GM18858 (cell line): ENCODE results near the gene CEP170B.
"Not testable (repeated sequence)": the region's sequence is repeated elsewhere in the genome, so short reads cannot be mapped to it uniquely, and the experiment has no call there.

Source experiments
- ATAC-seq: cut with Tn5 transposase; IDR thresholded peaks from one replicate; pipeline ENCODE4 v1.9.1; 2021; ENCODE audit not compliant: unreplicated experiment

Gene CEP170B

DNA sequence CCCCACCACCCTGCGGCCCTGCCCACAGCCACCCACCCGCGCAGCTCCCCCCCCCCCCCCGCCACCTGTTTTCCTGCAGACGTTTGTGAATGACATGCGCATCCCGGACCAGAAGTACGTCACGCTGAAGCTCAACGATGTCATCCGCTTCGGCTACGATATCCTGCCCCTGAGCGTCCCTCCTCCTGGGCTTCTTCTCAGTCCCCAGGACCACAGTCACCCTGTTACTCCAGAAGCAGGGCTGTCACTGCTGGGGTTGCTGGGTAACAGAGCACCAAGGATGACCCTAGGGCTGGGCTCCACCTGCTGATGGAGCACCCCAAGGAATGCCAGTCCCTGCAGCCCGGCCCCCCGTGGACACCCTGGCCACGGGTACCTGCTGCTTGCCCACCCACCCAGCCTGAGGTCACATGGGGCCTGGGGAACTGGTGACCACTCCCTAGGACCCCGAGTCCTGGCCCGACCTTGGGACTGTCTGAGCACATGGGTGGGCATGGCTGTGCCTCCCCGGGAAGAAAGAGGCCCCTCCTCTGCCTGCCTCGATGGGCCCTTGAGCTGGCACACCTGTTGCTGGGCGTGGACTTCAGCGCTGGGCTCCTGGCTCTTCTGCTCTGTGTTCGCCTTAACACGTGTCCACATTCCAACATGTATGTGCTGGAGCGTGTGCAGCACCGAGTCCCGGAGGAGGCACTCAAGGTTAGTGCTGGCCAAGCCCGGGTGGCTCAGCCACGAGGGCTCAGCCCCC, 12.9 kb downstream of the CEP170B start:
- ATAC-seq = no peak

DNA sequence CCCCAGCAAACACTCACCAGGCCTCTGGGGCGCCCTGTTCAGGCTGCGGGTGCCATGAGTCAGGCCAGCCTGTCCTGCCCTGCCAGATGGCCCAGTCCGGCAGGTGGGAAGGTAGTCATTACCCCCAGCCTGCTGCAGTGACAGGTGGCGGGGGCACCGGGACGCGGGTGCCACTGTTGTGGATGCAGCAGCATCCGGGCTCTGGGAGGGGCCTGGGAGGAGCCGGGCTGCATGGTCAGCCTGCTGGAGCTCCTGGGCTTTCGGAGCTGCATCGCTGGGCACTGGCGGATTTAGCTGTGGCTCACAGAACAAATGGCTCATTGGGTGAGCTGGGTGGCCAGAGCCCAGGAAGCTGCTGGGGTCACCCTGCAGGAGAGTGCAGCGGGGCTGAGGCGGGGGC, 13.5 kb downstream of the CEP170B start:
- no peak for ATAC-seq

DNA sequence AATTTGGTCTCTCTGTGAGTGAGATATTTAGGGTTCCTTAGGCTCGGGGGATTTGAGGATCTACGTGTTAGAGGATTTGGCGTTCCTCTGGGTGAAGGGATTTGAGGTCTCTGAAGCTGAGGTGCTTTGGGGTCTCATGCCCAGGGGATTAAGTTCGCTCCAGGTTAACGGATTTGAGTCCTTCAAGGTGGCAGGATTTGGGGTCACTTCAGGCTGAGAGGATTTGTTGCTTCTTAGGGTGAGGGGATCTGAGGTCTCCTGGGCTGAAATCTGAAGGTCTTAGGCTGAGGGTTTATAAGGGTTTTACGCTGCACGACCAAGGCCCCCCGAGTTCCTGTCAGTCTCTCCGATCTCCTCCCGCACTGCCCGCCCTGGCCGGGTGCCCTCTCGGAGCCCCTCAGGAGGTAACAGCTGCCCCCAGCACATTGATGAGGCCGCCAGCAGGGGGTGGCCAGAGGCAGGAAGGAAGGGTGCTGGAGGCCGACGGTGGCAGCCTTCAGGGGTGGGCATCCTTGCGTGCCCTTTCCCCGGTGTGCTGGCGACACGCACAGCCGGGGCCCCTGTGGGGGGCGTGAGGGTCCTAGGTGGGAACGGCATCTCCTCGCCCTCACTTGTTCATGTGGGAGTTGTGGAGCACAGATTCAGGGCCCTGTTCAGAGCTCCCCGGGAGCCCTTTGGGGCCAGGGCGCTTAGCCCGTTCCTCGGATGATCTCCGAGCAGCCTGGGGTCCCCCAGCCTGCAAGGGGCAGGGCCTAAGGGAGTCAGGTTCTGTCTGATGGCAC, 14.3 kb downstream of the CEP170B start:
- ATAC-seq = no peak

DNA sequence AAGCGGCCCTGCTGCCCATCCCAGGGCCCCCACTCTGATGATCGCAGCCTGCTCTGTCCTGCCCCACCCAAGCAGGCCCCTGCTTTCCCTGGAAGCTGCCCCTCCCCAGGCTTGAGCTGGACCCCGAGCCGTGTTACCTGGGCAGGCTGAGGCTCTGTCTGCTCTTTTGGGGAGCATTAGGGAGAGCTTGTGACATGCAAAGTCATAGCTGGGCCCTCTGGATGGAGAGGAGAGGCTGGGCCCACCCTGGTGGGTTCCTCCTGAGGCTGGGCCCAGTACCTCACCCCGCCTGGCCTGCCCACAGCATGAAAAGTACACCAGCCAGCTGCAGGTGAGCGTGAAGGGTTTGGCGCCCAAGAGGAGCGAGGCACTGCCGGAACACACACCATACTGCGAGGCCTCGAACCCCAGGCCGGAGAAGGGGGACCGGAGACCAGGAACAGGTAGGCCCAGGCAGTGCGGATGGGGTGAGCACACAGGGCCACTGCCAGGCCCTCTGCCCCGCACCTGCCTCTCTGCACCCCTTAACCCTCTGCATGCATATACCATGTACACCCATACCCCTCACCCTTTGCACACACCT, 15.0 kb downstream of the CEP170B start:
- no peak for ATAC-seq

DNA sequence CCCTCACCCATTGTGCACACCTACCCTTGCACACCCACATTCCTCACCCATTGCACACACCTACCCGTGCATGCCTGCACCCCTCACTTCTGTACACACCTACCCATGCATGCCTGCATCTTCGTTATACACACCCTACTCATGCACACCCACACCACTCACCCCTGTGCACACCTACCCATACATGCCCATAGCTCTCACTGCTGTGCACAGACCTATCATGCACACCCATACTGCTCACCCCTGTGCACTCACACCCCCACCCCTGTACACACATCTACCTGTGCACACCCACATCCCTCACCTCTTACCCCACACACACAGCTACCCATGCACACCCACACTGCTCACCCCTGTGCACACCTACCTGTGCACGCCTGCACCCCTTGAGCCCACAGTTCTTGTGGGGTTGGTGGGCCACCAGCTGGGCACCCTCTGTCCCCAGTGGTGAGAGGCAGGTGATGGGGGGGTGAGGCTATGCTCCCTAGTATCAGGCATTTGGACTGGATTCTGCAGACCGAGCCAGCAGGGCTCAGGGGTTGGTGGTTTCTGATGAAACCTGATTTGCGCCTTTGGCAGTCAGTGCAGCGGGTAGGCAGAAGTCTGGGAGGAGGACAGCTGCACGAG, 15.6 kb downstream of the CEP170B start:
- ATAC-seq = no peak

DNA sequence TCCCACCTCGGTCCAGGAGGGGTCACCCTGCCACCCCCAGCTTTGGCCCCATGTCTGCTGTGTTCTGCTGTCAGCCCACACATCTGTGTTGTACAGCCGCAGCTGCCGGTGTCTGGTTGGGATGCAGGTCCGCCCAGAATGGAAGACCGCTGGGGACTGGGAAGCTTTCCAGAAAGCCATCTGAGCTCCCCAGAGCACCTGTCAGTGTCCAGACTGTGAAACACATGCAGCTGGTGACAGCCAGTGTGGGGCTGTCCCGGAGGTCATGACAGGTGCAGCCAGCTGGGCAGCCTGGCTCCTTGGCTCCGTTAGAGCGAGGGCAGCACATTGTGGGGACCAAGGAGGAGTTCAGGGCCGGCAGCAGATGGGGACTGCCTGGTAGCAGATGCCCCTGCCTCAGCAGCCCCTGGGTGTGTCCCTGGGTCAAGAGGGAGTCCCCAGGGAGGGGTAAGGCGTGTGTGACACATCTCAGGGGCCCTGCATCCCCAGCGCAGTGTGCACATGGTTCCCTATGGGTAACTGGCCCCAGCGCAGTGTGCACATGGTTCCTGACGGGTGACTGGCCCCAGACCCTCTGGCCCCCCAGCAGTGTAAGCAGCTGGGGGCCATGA, 16.4 kb downstream of the CEP170B start:
- ATAC-seq = no peak

DNA sequence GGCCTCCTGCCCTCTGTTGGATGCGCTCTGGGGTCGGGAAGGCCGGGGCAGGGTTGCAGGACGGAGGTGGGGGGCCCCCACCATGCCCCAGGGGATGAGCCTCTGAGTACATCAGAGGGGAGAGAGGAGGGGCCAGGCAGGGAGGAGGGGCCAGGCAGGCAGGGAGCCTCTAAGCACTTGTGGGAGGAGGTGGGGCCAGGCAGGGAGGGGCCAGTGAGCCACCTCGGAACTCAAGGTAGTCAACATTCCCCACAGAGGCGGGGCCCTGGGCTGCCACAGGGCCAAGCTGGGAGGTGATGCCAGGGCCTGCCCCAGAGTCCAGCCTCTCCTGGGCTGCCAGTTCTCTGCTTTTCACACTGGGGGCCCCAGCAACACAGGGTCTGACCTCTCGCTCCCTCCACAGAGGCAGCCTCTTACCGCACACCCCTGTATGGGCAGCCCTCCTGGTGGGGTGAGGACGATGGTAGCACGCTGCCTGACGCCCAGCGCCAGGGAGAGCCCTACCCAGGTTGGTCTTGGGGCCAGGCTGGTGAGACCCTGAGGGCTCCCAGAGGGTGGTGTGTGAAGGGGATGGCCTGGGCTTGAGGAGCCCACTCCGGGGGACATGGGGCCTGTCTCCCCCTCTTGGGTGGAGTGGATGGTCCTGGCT, 17.4 kb downstream of the CEP170B start:
- no peak for ATAC-seq

DNA sequence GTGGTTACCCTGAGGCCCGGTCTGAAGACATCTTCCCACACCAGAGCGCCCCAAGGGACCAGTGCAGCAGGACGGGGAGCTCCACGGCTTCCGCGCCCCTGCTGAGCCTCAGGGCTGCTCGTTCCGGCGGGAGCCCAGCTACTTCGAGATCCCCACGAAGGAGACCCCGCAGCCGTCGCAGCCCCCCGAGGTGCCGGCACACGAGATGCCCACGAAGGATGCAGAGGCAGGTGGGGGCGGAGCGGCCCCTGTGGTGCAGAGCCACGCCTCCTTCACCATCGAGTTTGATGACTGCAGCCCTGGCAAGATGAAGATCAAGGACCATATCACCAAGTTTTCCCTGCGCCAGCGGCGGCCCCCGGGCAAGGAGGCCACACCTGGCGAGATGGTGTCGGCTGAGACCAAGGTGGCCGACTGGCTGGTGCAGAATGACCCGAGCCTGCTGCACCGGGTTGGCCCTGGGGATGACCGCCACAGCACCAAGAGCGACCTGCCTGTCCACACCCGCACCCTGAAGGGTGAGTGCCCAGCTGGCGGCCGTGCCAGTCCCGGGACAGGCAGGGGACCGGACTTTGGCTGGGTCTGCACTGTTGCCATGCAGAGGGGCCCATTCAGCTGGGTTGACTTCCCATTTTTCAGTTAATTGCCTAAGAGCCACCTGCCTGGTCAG, 18.1 kb downstream of the CEP170B start:
- no peak for ATAC-seq

DNA sequence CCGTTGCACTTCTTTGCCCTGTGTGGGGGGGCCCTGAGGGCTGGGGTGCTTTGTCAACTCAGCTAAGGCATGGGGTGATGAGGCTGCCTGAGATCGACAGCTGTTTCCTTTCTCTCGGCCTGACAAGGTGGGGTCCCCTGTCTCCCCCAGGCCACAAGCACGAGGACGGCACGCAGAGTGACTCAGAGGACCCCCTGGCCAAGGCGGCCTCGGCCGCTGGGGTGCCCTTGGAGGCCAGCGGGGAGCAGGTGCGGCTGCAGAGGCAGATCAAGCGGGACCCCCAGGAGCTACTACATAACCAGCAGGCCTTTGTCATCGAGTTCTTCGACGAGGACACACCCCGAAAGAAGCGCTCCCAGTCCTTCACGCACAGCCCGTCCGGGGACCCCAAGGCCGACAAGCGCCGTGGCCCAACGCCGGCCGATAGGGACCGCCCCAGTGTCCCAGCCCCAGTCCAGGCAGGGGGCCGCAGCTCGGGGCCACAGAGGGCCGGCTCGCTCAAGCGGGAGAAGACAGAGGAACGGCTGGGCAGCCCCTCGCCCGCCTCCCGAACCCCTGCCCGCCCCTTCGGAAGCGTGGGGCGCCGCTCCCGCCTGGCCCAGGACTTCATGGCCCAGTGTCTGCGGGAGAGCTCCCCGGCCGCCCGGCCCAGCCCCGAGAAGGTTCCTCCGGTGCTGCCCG, 18.8 kb downstream of the CEP170B start:
- ATAC-seq = no peak

DNA sequence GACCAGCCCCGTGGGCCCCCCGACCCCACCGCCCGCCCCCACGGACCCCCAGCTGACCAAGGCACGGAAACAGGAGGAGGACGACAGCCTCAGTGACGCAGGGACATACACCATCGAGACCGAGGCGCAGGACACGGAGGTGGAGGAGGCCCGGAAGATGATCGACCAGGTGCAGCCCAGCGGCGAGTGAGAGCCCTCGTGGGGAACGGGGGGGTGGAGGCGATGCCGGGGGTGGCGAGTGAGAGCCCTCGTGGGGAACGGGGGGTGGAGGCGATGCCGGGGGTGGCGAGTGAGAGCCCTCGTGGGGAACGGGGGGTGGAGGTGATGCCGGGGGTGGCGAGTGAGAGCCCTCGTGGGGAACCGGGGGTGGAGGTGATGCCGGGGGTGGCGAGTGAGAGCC, 19.3 kb downstream of the CEP170B start:
- ATAC-seq = not testable (repeated sequence)

DNA sequence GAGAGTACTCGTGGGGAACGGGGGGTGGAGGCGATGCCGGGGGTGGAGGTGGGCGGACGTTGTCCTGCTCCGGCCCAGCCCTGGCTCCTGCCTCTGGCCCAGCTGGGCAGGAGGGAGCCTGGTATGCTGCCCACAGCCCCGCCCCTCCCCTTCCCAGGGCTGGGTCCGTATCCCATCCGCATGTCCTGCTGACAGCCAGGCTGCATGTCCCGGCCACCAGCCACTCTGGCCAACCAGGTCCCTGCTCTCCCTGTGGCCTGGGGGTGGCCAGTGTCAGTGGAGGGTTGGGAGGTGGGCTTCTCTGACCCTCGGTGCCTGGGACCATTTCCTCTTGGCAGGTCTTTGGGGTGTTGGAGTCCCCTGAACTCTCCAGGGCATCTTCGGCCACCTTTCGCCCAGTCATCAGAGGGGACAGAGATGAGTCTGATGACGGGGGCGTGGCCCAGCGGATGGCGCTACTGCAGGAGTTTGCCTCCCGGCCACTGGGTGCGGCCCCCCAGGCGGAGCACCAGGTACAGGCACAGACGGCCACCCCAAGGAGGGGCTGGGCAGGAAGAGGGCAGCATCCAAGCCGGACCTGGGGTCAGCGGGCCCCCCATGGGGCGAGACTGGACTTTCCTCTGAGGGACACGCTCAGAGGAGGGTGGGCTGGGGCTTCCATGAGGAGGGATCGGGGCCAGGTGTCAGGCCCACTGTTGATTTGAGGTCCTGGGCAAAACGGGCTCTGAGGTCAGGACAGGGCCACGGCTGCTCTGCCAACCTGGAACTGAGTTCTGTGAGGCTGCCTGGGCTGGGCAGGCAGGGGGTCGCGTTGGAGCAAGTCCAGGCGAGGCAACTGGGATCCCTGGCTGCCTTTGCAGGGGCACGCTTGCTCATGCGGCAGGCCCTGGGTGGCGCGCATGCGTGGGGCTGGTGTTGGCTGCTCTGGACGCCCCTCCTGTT, 20.2 kb downstream of the CEP170B start:
- ATAC-seq = no peak

DNA sequence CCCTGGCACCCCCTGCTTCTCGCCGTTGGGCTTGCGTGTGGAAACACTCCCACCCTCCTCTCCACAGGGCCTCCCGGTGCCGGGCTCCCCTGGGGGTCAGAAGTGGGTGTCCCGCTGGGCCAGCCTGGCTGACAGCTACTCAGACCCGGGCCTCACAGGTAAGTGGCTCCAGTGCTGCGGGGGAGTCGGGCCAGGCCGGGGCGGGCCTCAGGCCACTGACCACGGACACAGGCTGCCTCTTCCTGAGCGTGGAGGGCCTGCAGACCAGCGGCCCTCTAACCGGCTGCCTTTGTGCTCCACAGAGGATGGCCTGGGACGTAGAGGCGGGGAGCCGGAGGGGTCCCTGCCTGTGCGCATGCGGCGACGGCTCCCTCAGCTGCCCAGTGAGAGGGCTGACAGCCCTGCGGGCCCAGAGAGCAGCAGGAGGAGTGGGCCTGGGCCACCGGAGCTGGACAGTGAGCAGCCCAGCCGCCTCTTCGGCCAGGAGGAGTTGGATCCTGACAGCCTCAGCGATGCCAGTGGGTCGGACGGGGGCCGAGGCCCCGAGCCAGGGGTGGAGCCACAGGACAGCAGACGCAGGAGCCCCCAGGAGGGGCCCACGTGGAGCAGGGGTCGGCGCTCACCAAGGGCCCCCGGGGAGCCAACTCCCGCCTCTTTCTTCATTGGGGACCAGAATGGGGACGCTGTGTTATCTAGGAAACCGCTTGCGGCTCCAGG, 21.1 kb downstream of the CEP170B start:
- ATAC-seq = no peak

DNA sequence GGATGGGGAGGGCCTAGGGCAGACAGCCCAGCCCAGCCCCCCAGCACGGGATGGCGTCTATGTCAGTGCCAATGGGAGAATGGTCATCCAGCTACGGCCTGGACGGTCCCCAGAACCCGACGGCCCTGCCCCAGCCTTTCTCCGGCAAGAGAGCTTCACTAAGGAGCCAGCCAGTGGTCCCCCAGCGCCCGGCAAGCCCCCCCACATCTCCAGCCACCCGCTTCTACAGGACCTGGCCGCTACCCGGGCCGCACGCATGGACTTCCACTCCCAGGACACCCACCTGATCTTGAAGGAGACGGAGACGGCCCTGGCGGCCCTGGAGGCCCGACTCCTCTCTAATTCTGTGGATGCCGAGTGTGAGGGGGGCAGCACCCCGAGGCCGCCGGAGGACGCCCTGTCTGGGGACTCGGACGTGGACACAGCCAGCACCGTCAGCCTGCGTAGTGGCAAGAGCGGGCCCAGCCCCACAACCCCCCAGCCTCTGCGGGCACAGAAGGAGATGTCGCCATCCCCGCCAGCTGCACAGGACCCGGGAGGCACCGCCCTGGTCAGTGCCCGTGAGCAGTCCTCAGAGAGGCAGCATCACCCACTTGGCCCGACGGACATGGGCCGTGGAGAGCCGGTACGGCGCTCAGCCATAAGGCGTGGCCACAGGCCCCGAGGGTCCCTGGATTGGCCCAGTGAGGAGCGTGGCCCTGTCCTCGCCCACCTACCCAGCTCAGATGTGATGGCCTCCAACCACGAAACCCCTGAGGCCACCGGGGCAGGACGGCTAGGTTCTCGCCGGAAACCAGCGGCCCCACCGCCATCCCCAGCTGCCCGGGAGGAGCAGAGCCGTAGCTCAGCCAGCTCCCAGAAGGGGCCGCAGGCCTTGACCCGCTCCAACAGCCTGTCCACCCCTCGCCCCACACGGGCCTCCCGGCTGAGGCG, 21.9 kb downstream of the CEP170B start:
- ATAC-seq = no peak

DNA sequence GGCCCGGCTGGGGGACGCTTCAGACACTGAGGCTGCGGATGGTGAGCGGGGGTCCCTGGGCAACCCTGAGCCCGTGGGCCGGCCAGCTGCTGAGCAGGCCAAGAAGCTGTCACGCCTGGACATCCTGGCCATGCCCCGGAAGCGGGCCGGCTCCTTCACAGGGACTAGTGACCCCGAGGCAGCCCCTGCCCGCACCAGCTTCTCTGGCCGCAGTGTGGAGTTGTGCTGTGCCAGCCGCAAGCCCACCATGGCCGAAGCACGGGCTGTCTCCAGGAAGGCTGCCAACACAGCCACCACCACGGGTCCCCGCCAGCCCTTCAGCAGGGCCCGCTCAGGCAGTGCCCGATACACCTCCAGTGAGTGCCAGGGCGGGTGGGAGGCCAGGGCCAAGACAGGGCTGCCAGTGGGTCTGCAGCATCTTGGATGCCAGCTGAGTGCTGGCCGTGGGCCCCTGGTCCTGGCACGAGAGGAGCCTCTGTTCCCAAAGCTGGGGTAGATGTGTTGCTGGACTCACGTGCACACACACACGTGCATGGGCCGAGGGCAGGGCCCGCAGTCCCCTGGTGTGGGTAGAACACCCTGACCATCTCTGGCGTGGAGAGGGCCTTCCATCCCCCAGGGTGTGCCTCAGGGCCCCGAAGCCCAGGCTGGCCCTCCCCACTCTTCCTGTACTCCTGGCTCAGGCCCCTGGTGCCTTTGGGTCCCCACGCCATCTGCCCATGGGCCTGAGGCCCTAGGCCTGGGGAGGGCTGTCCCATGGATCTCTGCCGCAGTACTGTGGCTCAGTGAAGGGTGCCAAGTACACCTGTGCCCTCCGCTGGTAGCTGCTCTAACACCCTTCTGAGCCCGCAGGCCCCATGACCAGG, 22.8 kb downstream of the CEP170B start:
- no peak for ATAC-seq

DNA sequence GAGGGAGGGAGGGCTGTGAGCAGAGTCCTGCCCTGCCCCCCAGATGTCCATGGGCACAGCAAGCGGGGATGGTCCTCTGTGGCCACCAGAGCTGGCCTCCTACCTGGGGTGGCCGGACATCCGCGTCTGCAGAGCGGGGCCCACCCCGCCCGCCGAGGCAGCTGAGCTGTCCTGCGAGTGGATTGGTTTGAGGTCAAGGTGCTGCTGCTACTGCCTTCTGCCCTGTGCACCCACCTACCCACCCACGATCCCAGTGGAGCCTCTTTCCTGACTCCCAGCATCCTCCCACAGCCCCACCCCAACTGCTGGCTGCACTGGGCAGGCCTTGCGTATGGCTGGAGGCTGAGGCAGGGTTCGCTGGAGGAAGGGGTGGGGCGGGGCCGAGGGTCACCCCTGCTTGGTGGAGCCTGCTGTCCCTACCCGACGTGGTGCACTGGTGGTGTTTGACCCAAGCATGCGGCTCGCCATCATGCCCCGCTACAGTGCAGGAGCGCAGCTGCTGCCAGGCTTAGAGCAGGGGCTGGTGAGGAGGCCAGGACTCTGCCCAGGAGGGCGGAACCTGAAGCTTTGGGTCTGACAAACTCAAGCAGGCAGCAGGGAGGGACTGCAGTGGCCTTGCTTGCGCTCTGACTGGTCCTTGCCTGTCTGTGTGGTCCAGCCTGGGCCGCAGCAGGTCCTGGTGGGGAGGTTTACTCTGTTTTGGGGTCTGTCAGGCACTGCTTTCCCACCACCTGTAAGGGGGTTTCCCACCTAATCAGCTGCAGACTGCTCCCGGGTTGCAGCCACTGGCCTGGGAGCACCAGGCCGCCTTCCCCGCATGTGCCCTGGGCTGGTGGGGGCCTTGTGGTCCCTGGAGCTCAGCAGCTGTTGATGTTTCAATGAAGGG, 23.7 kb downstream of the CEP170B start:
- no peak for ATAC-seq
